HepG2 (cell line): ENCODE measurements around the gene GLRX5. TPM values are rescaled to one million over a fixed set of nuclear protein-coding genes. Genes with fewer than 3 reads are reported as not detected.

Experiments
- DPF2 ChIP-seq: sonication (generic); formaldehyde crosslinking; IDR thresholded peaks from 2 replicates; pipeline ENCODE4 v1.4.0; 2020; ENCODE audit warnings: mild to moderate bottlenecking, low read depth, missing genetic modification reagents, borderline replicate concordance
- HBP1 ChIP-seq: IDR thresholded peaks from 2 replicates; pipeline ENCODE4 v1.6.1; 2016; ENCODE audit warnings: low read depth, control low read depth
- HMGA1 ChIP-seq: sonication (generic); formaldehyde crosslinking; conservative IDR thresholded peaks from 2 replicates; pipeline ENCODE4 v1.4.0; 2020; ENCODE audit warnings: missing genetic modification reagents
- IRX3 ChIP-seq: sonication (generic); formaldehyde crosslinking; IDR thresholded peaks from 2 replicates; pipeline ENCODE4 v1.8.1; 2023; ENCODE audit warnings: mild to moderate bottlenecking, low read depth, missing genetic modification reagents, borderline replicate concordance
- ISX ChIP-seq: sonication (generic); formaldehyde crosslinking; conservative IDR thresholded peaks from 2 replicates; pipeline ENCODE4 v1.5.0; 2020; ENCODE audit warnings: missing genetic modification reagents
- MBD4 ChIP-seq: IDR thresholded peaks from 2 replicates; pipeline ENCODE4 v1.6.1; 2012; ENCODE audit warnings: low read length, inconsistent platforms, borderline replicate concordance
- NCOA5 ChIP-seq: sonication (generic); formaldehyde crosslinking; IDR thresholded peaks from 2 replicates; pipeline ENCODE4 v1.4.0; 2020; ENCODE audit warnings: missing genetic modification reagents
- SNAI1 ChIP-seq: sonication (generic); formaldehyde crosslinking; IDR thresholded peaks from 2 replicates; pipeline ENCODE4 v1.5.0; 2020; ENCODE audit warnings: mild to moderate bottlenecking, missing genetic modification reagents, borderline replicate concordance
- TBL1XR1 ChIP-seq: fragments of 150-350 bp; IDR thresholded peaks from 2 replicates; pipeline ENCODE4 v1.6.1; 2014; ENCODE audit warnings: borderline replicate concordance, low read length; ENCODE audit not compliant: partially characterized antibody
- TBX3 ChIP-seq: fragments of 450-650 bp; IDR thresholded peaks from 2 replicates; pipeline ENCODE4 v1.6.1; 2017; ENCODE audit warnings: antibody characterized with exemption, mild to moderate bottlenecking, inconsistent platforms, borderline replicate concordance
- ZMYM4 ChIP-seq: sonication (generic); formaldehyde crosslinking; IDR thresholded peaks from 2 replicates; pipeline ENCODE4 v1.8.1; 2023; ENCODE audit warnings: mild to moderate bottlenecking, missing genetic modification reagents
- ZNF264 ChIP-seq: sonication (generic); formaldehyde crosslinking; IDR thresholded peaks from 2 replicates; pipeline ENCODE4 v1.4.0; 2020; ENCODE audit warnings: missing genetic modification reagents
- ZNF546 ChIP-seq: sonication (generic); formaldehyde crosslinking; conservative IDR thresholded peaks from 2 replicates; pipeline ENCODE4 v1.8.1; 2023; ENCODE audit warnings: mild to moderate bottlenecking, missing genetic modification reagents
- ZNF556 ChIP-seq: sonication (generic); formaldehyde crosslinking; IDR thresholded peaks from 2 replicates; pipeline ENCODE4 v1.4.0; 2020; ENCODE audit warnings: mild to moderate bottlenecking, missing genetic modification reagents, borderline replicate concordance
- ZSCAN9 ChIP-seq: IDR thresholded peaks from 2 replicates; pipeline ENCODE4 v1.6.1; 2016; ENCODE audit warnings: borderline replicate concordance
- polyA plus RNA-seq, 8 experiments: library from polyadenylated mRNA; depleted of rRNA in 3 of 8; stranded (reverse) in 7 of 8; unstranded in 1 of 8; fragments of >200 nt; fragmentation: Illumina TruSeq in 4 of 8; extraction: Trizol in 4 of 8; gene quantifications; 2 replicates each; pipeline versions ENCODE4 v1.2.1 to v1.2.3, GENCODE V29; 2011 to 2016; ENCODE audit warnings: low read depth in 4 of 8, missing spikeins in 1 of 8, mixed read lengths in 1 of 8; ENCODE audit not compliant: insufficient read depth in 1 of 8
- total RNA-seq, 5 experiments: library from RNA; depleted of rRNA; stranded (reverse); fragments of >200 nt; fragmentation: Illumina TruSeq; extraction: Trizol; gene quantifications; 2 replicates each; pipeline ENCODE4 v1.2.3, GENCODE V29; 2016; ENCODE audit warnings: low read depth in 1 of 5
- TF ChIP-seq, protein P1 (sequence below): sonication (generic); formaldehyde crosslinking; IDR thresholded peaks from 2 replicates; pipeline ENCODE4 v1.5.1; 2020; ENCODE audit warnings: missing genetic modification reagents, mild to moderate bottlenecking, borderline replicate concordance
- TF ChIP-seq, protein P2 (sequence below): sonication (generic); formaldehyde crosslinking; IDR thresholded peaks from 2 replicates; pipeline ENCODE4 v1.8.1; 2023; ENCODE audit warnings: mild to moderate bottlenecking, inconsistent platforms, moderate library complexity, missing genetic modification reagents, borderline replicate concordance
- TF ChIP-seq, protein P3 (sequence below): sonication (generic); formaldehyde crosslinking; IDR thresholded peaks from 2 replicates; pipeline ENCODE4 v1.4.0; 2020; ENCODE audit warnings: missing genetic modification reagents
- TF ChIP-seq, protein P4 (sequence below): sonication (generic); formaldehyde crosslinking; IDR thresholded peaks from 2 replicates; pipeline ENCODE4 v1.5.0; 2020; ENCODE audit warnings: missing genetic modification reagents, mild to moderate bottlenecking, borderline replicate concordance
- TF ChIP-seq, protein P5 (sequence below): sonication (generic); formaldehyde crosslinking; IDR thresholded peaks from 2 replicates; pipeline ENCODE4 v1.5.0; 2020; ENCODE audit warnings: mild to moderate bottlenecking, missing genetic modification reagents

GLRX5 gene
- total and polyA plus RNA-seq, 2 of the 13 experiments (the other 11 are each of a cell fraction or from before 2014, with no cell fraction given): 122 to 146 TPM

DNA sequence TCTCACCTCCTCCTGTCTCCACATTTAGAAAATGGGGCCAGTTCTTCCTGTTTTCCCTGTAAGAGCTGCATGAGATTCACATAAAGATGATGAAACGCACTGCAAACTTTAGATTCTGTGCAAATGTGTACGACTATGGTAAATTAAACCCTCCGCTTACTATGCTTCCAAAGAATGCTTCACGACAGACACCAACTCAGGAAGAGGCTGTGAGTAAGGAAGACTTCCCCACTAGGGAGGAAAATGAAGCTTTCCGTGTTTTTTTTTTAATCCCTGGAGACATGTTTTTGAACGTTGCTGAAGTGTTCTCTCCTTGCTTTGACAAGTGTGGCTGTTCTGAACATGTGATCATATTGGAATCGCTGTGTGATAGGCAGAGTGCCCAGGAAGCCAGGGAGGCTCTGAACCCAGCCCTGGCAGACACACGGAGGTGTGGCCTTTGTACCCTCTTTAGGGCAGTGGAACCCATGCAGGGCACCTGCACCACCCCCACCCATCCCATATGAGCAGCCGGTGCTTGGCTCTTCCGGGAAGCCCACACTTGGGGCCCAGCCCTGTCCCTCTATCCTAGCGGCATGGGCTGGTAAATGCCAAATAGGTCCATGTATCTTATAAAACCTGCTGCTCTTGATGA is 10.9 kb upstream of the GLRX5 start (continued):
- TF ChIP-seq, protein P1, sequence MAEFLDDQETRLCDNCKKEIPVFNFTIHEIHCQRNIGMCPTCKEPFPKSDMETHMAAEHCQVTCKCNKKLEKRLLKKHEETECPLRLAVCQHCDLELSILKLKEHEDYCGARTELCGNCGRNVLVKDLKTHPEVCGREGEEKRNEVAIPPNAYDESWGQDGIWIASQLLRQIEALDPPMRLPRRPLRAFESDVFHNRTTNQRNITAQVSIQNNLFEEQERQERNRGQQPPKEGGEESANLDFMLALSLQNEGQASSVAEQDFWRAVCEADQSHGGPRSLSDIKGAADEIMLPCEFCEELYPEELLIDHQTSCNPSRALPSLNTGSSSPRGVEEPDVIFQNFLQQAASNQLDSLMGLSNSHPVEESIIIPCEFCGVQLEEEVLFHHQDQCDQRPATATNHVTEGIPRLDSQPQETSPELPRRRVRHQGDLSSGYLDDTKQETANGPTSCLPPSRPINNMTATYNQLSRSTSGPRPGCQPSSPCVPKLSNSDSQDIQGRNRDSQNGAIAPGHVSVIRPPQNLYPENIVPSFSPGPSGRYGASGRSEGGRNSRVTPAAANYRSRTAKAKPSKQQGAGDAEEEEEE (CRISPR knock-in tag): no peak
- TF ChIP-seq ZNF546 (CRISPR knock-in tag) (no peak), HMGA1 (CRISPR knock-in tag) (no peak), ZNF264 (CRISPR knock-in tag) (no peak), MBD4 (no peak), ISX (CRISPR knock-in tag) (no peak), HBP1 (CRISPR knock-in tag) (no peak), IRX3 (CRISPR knock-in tag) (no peak), TBX3 (no peak), TBL1XR1 (no peak), NCOA5 (CRISPR knock-in tag) (no peak), DPF2 (CRISPR knock-in tag) (no peak; the same call in 1 of the 2 replicates), SNAI1 (CRISPR knock-in tag) (no peak), ZSCAN9 (CRISPR knock-in tag) (peak; percentile 17; the same call in 1 of the 2 replicates), ZMYM4 (CRISPR knock-in tag) (no peak), ZNF556 (CRISPR knock-in tag) (no peak)
- TF ChIP-seq, protein P2, sequence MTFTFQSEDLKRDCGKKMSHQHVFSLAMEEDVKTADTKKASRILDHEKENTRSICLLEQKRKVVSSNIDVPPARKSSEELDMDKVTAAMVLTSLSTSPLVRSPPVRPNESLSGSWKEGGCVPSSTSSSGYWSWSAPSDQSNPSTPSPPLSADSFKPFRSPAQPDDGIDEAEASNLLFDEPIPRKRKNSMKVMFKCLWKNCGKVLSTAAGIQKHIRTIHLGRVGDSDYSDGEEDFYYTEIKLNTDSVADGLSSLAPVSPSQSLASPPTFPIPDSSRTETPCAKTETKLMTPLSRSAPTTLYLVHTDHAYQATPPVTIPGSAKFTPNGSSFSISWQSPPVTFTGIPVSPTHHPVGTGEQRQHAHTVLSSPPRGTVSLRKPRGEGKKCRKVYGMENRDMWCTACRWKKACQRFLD (CRISPR knock-in tag): no peak
- TF ChIP-seq, protein P3, sequence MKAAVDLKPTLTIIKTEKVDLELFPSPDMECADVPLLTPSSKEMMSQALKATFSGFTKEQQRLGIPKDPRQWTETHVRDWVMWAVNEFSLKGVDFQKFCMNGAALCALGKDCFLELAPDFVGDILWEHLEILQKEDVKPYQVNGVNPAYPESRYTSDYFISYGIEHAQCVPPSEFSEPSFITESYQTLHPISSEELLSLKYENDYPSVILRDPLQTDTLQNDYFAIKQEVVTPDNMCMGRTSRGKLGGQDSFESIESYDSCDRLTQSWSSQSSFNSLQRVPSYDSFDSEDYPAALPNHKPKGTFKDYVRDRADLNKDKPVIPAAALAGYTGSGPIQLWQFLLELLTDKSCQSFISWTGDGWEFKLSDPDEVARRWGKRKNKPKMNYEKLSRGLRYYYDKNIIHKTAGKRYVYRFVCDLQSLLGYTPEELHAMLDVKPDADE (CRISPR knock-in tag): no peak
- TF ChIP-seq, protein P4, sequence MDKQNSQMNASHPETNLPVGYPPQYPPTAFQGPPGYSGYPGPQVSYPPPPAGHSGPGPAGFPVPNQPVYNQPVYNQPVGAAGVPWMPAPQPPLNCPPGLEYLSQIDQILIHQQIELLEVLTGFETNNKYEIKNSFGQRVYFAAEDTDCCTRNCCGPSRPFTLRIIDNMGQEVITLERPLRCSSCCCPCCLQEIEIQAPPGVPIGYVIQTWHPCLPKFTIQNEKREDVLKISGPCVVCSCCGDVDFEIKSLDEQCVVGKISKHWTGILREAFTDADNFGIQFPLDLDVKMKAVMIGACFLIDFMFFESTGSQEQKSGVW (CRISPR knock-in tag): no peak
- TF ChIP-seq, protein P5, sequence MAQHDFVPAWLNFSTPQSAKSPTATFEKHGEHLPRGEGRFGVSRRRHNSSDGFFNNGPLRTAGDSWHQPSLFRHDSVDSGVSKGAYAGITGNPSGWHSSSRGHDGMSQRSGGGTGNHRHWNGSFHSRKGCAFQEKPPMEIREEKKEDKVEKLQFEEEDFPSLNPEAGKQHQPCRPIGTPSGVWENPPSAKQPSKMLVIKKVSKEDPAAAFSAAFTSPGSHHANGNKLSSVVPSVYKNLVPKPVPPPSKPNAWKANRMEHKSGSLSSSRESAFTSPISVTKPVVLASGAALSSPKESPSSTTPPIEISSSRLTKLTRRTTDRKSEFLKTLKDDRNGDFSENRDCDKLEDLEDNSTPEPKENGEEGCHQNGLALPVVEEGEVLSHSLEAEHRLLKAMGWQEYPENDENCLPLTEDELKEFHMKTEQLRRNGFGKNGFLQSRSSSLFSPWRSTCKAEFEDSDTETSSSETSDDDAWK (CRISPR knock-in tag): no peak
